Esophagus squamous epithelium (tissue), 4 donors: Measurements from ENCODE around the gene LTB4R.

Source experiments
- POLR2A ChIP-seq, 4 donors: fragments of 450-650 bp; IDR thresholded peaks; one replicate each; pipeline ENCODE4 v1.6.1; 2017; ENCODE audit warnings: antibody characterized with exemption in 4 of 4, mild to moderate bottlenecking in 4 of 4, moderate library complexity in 3 of 4
- TF ChIP-seq, protein P1 (sequence below), 6 experiments: fragments of 450-650 bp in 4 of 6; fragments of 200-600 bp in 2 of 6; sonication (generic) in 2 of 6; IDR thresholded peaks; one replicate each; pipeline ENCODE4 v1.5.1; 2016 to 2019; ENCODE audit warnings: antibody characterized with exemption in 6 of 6, mild to moderate bottlenecking in 4 of 6, moderate library complexity in 4 of 6

DNA sequence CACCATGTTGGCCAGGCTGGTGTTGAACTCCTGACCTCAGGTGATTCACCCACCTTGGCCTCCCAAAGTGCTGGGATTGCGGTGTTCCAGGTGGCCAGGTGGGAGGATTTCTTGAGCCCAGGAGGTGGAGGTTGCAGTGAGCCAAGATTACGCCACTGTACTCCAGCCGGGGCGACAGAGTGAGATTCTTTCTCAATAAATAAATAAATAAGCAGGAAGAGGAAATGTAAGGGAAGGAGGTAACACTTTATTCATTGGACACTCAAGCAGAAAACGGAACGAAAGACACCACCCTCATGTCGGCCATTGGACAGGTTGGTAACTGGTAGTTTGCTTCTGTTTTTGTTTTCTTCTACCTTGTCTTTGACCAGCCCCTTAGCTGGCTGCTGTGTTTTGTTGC lies 43.7 kb downstream of the LTB4R start:
- TF ChIP-seq, protein P1, sequence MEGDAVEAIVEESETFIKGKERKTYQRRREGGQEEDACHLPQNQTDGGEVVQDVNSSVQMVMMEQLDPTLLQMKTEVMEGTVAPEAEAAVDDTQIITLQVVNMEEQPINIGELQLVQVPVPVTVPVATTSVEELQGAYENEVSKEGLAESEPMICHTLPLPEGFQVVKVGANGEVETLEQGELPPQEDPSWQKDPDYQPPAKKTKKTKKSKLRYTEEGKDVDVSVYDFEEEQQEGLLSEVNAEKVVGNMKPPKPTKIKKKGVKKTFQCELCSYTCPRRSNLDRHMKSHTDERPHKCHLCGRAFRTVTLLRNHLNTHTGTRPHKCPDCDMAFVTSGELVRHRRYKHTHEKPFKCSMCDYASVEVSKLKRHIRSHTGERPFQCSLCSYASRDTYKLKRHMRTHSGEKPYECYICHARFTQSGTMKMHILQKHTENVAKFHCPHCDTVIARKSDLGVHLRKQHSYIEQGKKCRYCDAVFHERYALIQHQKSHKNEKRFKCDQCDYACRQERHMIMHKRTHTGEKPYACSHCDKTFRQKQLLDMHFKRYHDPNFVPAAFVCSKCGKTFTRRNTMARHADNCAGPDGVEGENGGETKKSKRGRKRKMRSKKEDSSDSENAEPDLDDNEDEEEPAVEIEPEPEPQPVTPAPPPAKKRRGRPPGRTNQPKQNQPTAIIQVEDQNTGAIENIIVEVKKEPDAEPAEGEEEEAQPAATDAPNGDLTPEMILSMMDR (IDR thresholded peaks at IDR 0.05), result no peak
- TF ChIP-seq POLR2A (IDR thresholded peaks at IDR 0.05), result no peak
